Fibroblast of mammary gland (primary cell): ENCODE measurements around the gene DHRSX.

Experiments used
- DNase-seq: peaks from one replicate; pipeline ENCODE4 v3.0.0-alpha.2; 2010; ENCODE audit warnings: low read depth
- H3K4me3 ChIP-seq: 2 replicates; pipeline ENCODE4 v1.5.1; 2011; ENCODE audit warnings: low read depth, mild to moderate bottlenecking, low read length, moderate library complexity; ENCODE audit not compliant: control insufficient read depth
- TF ChIP-seq, protein P1 (sequence below): conservative IDR thresholded peaks from 2 replicates; pipeline ENCODE4 v1.5.1; 2011; ENCODE audit warnings: low read depth, low read length, inconsistent platforms; ENCODE audit not compliant: control insufficient read depth, insufficient read depth

DHRSX gene

GRCh38 chrX:2343413-2343812, 157.4 kb downstream of the DHRSX start:
- TF ChIP-seq, protein P1, sequence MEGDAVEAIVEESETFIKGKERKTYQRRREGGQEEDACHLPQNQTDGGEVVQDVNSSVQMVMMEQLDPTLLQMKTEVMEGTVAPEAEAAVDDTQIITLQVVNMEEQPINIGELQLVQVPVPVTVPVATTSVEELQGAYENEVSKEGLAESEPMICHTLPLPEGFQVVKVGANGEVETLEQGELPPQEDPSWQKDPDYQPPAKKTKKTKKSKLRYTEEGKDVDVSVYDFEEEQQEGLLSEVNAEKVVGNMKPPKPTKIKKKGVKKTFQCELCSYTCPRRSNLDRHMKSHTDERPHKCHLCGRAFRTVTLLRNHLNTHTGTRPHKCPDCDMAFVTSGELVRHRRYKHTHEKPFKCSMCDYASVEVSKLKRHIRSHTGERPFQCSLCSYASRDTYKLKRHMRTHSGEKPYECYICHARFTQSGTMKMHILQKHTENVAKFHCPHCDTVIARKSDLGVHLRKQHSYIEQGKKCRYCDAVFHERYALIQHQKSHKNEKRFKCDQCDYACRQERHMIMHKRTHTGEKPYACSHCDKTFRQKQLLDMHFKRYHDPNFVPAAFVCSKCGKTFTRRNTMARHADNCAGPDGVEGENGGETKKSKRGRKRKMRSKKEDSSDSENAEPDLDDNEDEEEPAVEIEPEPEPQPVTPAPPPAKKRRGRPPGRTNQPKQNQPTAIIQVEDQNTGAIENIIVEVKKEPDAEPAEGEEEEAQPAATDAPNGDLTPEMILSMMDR: no peak
- H3K4me3 ChIP-seq: no peak overlapping the region
- DNase-seq: no peak

- TF ChIP-seq, protein P1: no peak
- DNase-seq: peak; percentile 43
- H3K4me3 ChIP-seq: no peak overlapping the region
Measured at GRCh38 chrX:2342874-2343273, 157.9 kb downstream of the DHRSX start.

- TF ChIP-seq, protein P1: no peak
- DNase-seq: no peak
- H3K4me3 ChIP-seq: no peak overlapping the region
Measured at GRCh38 chrX:2342281-2342688, 158.5 kb downstream of the DHRSX start.

GRCh38 chrX:2340991-2341390, 159.8 kb downstream of the DHRSX start:
- no peak overlapping the region for H3K4me3 ChIP-seq
- no peak for DNase-seq
- TF ChIP-seq, protein P1: no peak

- no peak for DNase-seq
- no peak overlapping the region for H3K4me3 ChIP-seq
- TF ChIP-seq, protein P1: no peak
Measured at GRCh38 chrX:2336181-2336580, 164.6 kb downstream of the DHRSX start.

GRCh38 chrX:2334237-2334636, 166.5 kb downstream of the DHRSX start:
- H3K4me3 ChIP-seq: no peak overlapping the region
- TF ChIP-seq, protein P1: no peak
- DNase-seq: no peak

GRCh38 chrX:2332252-2332651, 168.5 kb downstream of the DHRSX start:
- H3K4me3 ChIP-seq: no peak overlapping the region
- TF ChIP-seq, protein P1: no peak
- DNase-seq: no peak
